ENCODE measurements around the gene ASTL. TPM values are rescaled to one million over a fixed set of nuclear protein-coding genes. Genes with fewer than 3 reads are reported as not detected.

ASTL gene
- total and polyA plus RNA-seq, 2 experiments from 2014 or later, result not detected

DNA sequence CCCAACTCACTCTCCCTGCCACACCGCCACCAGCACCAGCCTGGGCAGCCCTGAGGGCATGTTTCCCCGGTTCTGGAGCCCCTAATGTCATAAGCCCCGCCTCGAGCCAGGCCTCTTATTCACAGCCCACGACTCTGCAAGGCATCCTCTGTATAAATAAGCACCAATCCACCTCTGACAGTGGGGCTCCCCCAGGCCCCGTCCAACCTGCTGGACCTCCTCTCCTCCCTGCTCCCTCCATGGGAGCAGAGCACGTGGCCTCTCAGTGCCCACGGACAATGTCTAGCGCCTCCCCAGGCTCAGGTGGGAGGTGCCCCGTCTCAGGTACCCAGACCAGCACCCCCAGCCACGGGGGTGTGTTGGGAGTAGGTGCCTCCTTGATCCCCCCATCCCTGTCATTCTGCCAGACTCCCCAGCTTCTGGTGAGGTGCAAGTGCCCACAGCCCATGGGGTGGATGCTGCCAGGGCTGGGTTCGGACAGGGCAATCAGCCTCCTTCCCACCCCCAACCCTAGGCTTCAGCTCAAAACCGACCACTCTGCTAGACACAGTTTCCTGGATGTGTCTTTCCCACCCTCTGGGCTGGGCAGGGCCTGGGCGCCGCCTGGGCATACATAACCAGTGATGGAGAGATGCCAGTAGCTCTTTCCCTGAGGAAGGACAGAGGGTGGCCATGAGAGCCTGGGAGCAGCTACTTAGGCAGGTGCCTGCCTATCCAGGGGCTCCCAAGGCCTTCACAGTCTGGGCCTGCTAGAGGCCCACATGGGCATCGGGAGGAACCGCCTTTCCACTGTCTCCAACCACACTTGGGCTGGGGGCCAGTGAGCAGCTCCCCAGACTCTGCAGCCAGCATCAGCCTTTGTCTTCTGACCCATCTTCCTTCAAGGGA is 20.4 kb downstream of the ASTL start:
- WGBS (ENCODE audit: low lambda C conversion rate, missing lambda C conversion rate), result 50% methylated on average over 17 of the region's 17 CpGs

DNA sequence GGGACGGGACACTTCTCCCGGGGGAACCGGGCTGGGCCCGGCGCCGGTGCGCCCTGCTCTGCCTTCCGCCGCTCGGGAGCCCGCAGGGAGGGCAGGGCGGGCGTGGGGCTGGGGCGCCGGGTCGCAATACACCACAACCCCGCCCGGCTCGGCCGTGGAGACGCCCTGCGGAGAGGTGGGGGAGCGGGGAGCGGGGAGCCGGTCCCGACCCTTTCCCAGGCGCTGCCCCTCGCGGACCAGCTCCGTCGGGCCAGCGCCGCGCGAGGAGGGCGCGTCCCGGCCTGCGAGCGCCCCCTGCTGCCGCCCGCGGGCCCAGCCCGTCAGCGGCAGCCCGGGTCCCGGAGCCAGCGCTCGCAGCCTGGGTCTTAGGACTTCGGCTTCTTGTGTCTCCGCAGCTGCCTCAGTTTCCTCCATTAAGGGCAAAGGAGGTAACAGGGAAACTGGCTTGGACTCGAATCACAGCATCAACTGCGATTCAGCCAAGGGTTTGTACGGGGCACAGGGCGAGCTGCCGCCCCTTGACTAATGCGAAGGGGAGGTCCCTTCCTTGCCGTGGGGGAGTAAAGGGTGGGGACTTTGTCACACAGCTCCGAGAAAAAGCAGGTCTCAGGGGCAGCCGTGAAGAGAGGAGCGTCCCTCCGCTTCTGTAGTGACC is 21.3 kb downstream of the ASTL start:
- TF ChIP-seq EZH2phosphoT487 (IDR thresholded peaks at IDR 0.05; ENCODE audit: low read depth, severe bottlenecking, unreplicated experiment) (no peak), EZH2 (IDR thresholded peaks at IDR 0.05; ENCODE audit: borderline replicate concordance) (no peak)
- TF ChIP-seq, protein P1, sequence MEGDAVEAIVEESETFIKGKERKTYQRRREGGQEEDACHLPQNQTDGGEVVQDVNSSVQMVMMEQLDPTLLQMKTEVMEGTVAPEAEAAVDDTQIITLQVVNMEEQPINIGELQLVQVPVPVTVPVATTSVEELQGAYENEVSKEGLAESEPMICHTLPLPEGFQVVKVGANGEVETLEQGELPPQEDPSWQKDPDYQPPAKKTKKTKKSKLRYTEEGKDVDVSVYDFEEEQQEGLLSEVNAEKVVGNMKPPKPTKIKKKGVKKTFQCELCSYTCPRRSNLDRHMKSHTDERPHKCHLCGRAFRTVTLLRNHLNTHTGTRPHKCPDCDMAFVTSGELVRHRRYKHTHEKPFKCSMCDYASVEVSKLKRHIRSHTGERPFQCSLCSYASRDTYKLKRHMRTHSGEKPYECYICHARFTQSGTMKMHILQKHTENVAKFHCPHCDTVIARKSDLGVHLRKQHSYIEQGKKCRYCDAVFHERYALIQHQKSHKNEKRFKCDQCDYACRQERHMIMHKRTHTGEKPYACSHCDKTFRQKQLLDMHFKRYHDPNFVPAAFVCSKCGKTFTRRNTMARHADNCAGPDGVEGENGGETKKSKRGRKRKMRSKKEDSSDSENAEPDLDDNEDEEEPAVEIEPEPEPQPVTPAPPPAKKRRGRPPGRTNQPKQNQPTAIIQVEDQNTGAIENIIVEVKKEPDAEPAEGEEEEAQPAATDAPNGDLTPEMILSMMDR (IDR thresholded peaks at IDR 0.05; ENCODE audit: poor library complexity), result peak; percentile 65
- Histone ChIP-seq H3K79me2 (no peaks in the 10 kb centered on the region), H3K9me2 (replicated peaks; ENCODE audit: insufficient read depth) (no peaks in the 10 kb centered on the region), H4K20me1 (ENCODE audit: insufficient read depth, poor library complexity, severe bottlenecking) (no peaks in the 10 kb centered on the region), H3K9me3 (ENCODE audit: low read depth) (no peaks in the 10 kb centered on the region), H3K4me2 (peak overlapping the region; percentile 97), H3K36me3 (replicated peaks; ENCODE audit: insufficient read depth, low read depth) (no peaks in the 10 kb centered on the region), H3K4me3 (peak overlapping the region; percentile 53), H3K4me1 (ENCODE audit: insufficient read depth) (peaks cover 4% of the 10 kb centered on the region), H2AFZ (peak overlapping the region; percentile 73), H3K27me3 (peaks cover 19% of the 10 kb centered on the region), H3K27ac (no peak overlapping the region)
- 3% methylated on average over 20 of the region's 62 CpGs for WGBS (ENCODE audit: low lambda C conversion rate, missing lambda C conversion rate)
- peak; percentile 86 for DNase-seq (ENCODE audit: low spot score)

More for the DNA sequence above, 20.4 kb downstream of the ASTL start:
- no peak overlapping the region for H3K4me3 ChIP-seq
- H3K27me3 ChIP-seq, result peaks cover 19% of the 10 kb centered on the region
- DNase-seq (ENCODE audit: low spot score), result peak; percentile 36
- no peaks in the 10 kb centered on the region for H3K79me2 ChIP-seq
- no peaks in the 10 kb centered on the region for H3K9me3 ChIP-seq (ENCODE audit: low read depth)
- H3K4me2 ChIP-seq, result peak overlapping the region; percentile 97
- H2AFZ ChIP-seq, result no peak overlapping the region
- peaks cover 4% of the 10 kb centered on the region for H3K4me1 ChIP-seq (ENCODE audit: insufficient read depth)
- no peaks in the 10 kb centered on the region for H3K9me2 ChIP-seq (replicated peaks; ENCODE audit: insufficient read depth)
- H4K20me1 ChIP-seq (ENCODE audit: insufficient read depth, poor library complexity, severe bottlenecking), result no peaks in the 10 kb centered on the region
- no peaks in the 10 kb centered on the region for H3K36me3 ChIP-seq (replicated peaks; ENCODE audit: insufficient read depth, low read depth)
- H3K27ac ChIP-seq, result no peak overlapping the region
- no peak for TF ChIP-seq EZH2phosphoT487 (IDR thresholded peaks at IDR 0.05; ENCODE audit: low read depth, severe bottlenecking, unreplicated experiment)
- TF ChIP-seq, protein P1 (IDR thresholded peaks at IDR 0.05; ENCODE audit: poor library complexity), result peak; percentile 10

DNA sequence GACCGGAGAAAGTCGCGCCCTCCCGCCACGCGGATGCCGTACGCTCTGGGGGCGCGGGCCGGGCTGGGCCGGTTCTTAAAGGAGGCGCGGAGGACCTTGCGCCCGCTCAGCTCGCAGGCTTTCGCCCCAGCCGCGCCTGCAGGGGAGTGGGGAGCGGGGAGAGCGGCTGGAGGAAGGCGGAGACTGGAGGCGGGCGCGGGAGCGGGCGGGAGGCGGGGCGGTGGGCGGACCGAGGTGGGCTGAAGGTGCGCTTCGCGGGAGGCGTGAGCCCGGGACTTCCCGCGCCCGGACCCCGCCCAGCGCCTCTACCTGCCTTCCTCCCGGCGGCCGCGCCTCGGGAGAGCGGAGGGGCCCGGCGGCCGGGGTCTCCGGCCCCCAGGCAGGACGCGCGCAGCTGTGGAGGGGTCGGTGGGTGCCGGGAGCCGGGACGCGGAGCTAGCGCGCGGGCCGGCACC is 21.9 kb downstream of the ASTL start, which contains the start of gene ADRA2B:
Gene ADRA2B, minus strand, starts transcription at position 148 of the 455 bp plus-strand sequence. CDS start 422 bp downstream, outside the sequence.
- peak; percentile 91 for DNase-seq (ENCODE audit: low spot score)
- Histone ChIP-seq H3K4me3 (peak within 1 kb of the TSS; percentile 53), H2AFZ (peak within 1 kb of the TSS; percentile 73), H3K27ac (no peak within 1 kb of the TSS), H3K9me2 (replicated peaks; ENCODE audit: insufficient read depth) (no peaks in the 10 kb centered on the region), H3K27me3 (peaks cover 19% of the 10 kb centered on the region), H3K4me1 (ENCODE audit: insufficient read depth) (peaks cover 4% of the 10 kb centered on the region), H4K20me1 (ENCODE audit: insufficient read depth, poor library complexity, severe bottlenecking) (no peaks in the 10 kb centered on the region), H3K4me2 (peak within 1 kb of the TSS; percentile 97), H3K9me3 (ENCODE audit: low read depth) (no peaks in the 10 kb centered on the region), H3K79me2 (no peaks in the 10 kb centered on the region), H3K36me3 (replicated peaks; ENCODE audit: insufficient read depth, low read depth) (no peaks in the 10 kb centered on the region)
- no peak for TF ChIP-seq EZH2 (IDR thresholded peaks at IDR 0.05; ENCODE audit: borderline replicate concordance)
- under 1% methylated on average over 23 of the region's 64 CpGs for WGBS (ENCODE audit: low lambda C conversion rate, missing lambda C conversion rate)
